K562 (cell line): ENCODE results near the gene KRR1. TPM values are rescaled to one million over a fixed set of nuclear protein-coding genes. Genes with fewer than 3 reads are reported as not detected.
"Not testable (repeated sequence)": the region's sequence is repeated elsewhere in the genome, so short reads cannot be mapped to it uniquely, and the experiment has no call there.

Experiments
- ATAC-seq: fragments of 200-7000 bp; cut with Tn5 transposase; 3 replicates; pipeline ENCODE4 v1.9.1; 2020; ENCODE audit warnings: moderate library complexity
- BruUV-seq: library from RNA; stranded (reverse); fragments of 400-500 nt; replicated peaks from 2 replicates; lab custom pipeline; 2021; lab: Mats Ljungman, UMichigan
- CTCF ChIA-PET: fragments of 300-600 bp; formaldehyde crosslinking; extraction: SDS; loops from one replicate; lab custom pipeline; 2021; ENCODE audit warnings: low intra/inter-chr PET ratio; lab: Yijun Ruan, JAX
- POLR2A ChIA-PET: fragments of 300-600, 350-650 bp; sonication (Branson Sonifier 250); formaldehyde crosslinking; extraction: SDS; loops from one replicate; lab custom pipeline; 2021; ENCODE audit warnings: antibody characterized with exemption, inconsistent platforms; lab: Yijun Ruan, JAX
- DNase-seq, 4 experiments: peaks; one replicate each; pipeline versions ENCODE4 v3.0.0 to v3.0.0-alpha.2; 2011 to 2018; ENCODE audit warnings: low spot score in 3 of 4, mixed read lengths in 3 of 4; ENCODE audit errors: extremely low read depth in 1 of 4
- FAIRE-seq: peaks from 2 replicates; lab custom pipeline; 2011; peaks lifted over from hg19 to GRCh38; lab: Jason Lieb, UNC
- H2AFZ ChIP-seq: 2 replicates; pipeline ENCODE4 v1.6.0; 2011; ENCODE audit warnings: low read depth, low read length, control low read depth, inconsistent platforms
- H3K27ac ChIP-seq: fragments of 200-600 bp; 3 replicates; pipeline ENCODE4 v1.8.0; 2011; ENCODE audit warnings: low read depth, mild to moderate bottlenecking, control low read depth, inconsistent platforms, low read length, moderate library complexity, mixed read lengths; ENCODE audit errors: extremely low read depth
- H3K27me3 ChIP-seq, 2 experiments: fragments of 300-600 bp in 1 of 2; 2 replicates in 1 of 2; 3 replicates in 1 of 2; pipeline versions ENCODE4 v1.6.0 to v1.8.0; 2011; ENCODE audit warnings: inconsistent platforms in 2 of 2, low read length in 2 of 2, mild to moderate bottlenecking in 1 of 2, mixed read lengths in 1 of 2, moderate library complexity in 1 of 2; ENCODE audit not compliant: control insufficient read depth in 2 of 2, insufficient read depth in 2 of 2
- H3K36me3 ChIP-seq: fragments of 300-600 bp; 3 replicates; pipeline ENCODE4 v1.8.0; 2011; ENCODE audit warnings: mild to moderate bottlenecking, low read length, inconsistent platforms; ENCODE audit not compliant: control insufficient read depth, insufficient read depth
- H3K4me1 ChIP-seq, 2 experiments: fragments of 200-600 bp in 1 of 2; replicated peaks in 1 of 2; 2 replicates in 1 of 2; 3 replicates in 1 of 2; pipeline versions ENCODE4 v1.5.1 to v1.8.0; 2011; ENCODE audit warnings: inconsistent platforms in 2 of 2, low read length in 2 of 2, mild to moderate bottlenecking in 1 of 2, mixed read lengths in 1 of 2, moderate library complexity in 1 of 2; ENCODE audit not compliant: control insufficient read depth in 2 of 2, insufficient read depth in 2 of 2
- H3K4me2 ChIP-seq: 2 replicates; pipeline ENCODE4 v1.6.1; 2011; ENCODE audit warnings: low read length, control low read depth, inconsistent platforms, mixed read lengths; ENCODE audit not compliant: insufficient read depth
- H3K4me3 ChIP-seq: fragments of 200-600 bp; sonication (generic), shearing (Covaris generic); 2 replicates; pipeline ENCODE4 v1.5.1; 2016; ENCODE audit warnings: control low read depth, inconsistent platforms
- H3K79me2 ChIP-seq: fragments of 200-600 bp; 3 replicates; pipeline ENCODE4 v1.8.0; 2011; ENCODE audit warnings: low read length, inconsistent platforms; ENCODE audit not compliant: control insufficient read depth, insufficient read depth
- H3K9ac ChIP-seq, 2 experiments: 2 replicates each; pipeline versions ENCODE4 v1.6.0 to v1.6.1; 2011; ENCODE audit warnings: low read depth in 2 of 2, low read length in 2 of 2, control low read depth in 1 of 2, inconsistent platforms in 1 of 2, mild to moderate bottlenecking in 1 of 2, mixed read lengths in 1 of 2; ENCODE audit not compliant: insufficient read depth in 1 of 2
- H3K9me1 ChIP-seq: one replicate; pipeline ENCODE4 v1.6.0; 2011; ENCODE audit warnings: inconsistent platforms, mild to moderate bottlenecking, low read length, moderate library complexity; ENCODE audit not compliant: control insufficient read depth, insufficient read depth
- H3K9me3 ChIP-seq: replicated peaks from 2 replicates; pipeline ENCODE4 v1.5.1; 2011; ENCODE audit warnings: low read depth, low read length, inconsistent platforms; ENCODE audit not compliant: control insufficient read depth, insufficient read depth
- H4K20me1 ChIP-seq: replicated peaks from 2 replicates; pipeline ENCODE4 v1.6.1; 2011; ENCODE audit warnings: low read length, inconsistent platforms, mixed read lengths; ENCODE audit not compliant: control insufficient read depth, insufficient read depth
- ARID2 ChIP-seq: fragments of 450-650 bp; IDR thresholded peaks from 2 replicates; pipeline ENCODE4 v1.6.1; 2017; ENCODE audit warnings: antibody characterized with exemption, mild to moderate bottlenecking
- ETV6 ChIP-seq, 3 experiments: fragments of 150-350 bp in 1 of 3; sonication (generic) in 1 of 3; formaldehyde crosslinking in 1 of 3; IDR thresholded peaks; 2 replicates each; pipeline versions ENCODE4 v1.6.1 to v1.8.0; 2014 to 2022; ENCODE audit warnings: borderline replicate concordance in 2 of 3, low read depth in 2 of 3, antibody characterized with exemption in 1 of 3, low read length in 1 of 3, mild to moderate bottlenecking in 1 of 3, missing genetic modification reagents in 1 of 3
- NCOA6 ChIP-seq: fragments of 450-650 bp; IDR thresholded peaks from 2 replicates; pipeline ENCODE4 v1.6.1; 2017; ENCODE audit warnings: mild to moderate bottlenecking
- NONO ChIP-seq, 2 experiments: fragments of 200-400 bp in 1 of 2; fragments of 450-650 bp in 1 of 2; formaldehyde crosslinking in 1 of 2; IDR thresholded peaks; 2 replicates each; pipeline ENCODE4 v1.6.1; 2017; ENCODE audit warnings: low read depth in 2 of 2, mild to moderate bottlenecking in 2 of 2, moderate library complexity in 2 of 2, low read length in 1 of 2
- NR2C1 ChIP-seq, 2 experiments: fragments of 450-650 bp; IDR thresholded peaks; 2 replicates each; pipeline ENCODE4 v1.6.1; 2017; ENCODE audit warnings: mild to moderate bottlenecking in 2 of 2, antibody characterized with exemption in 1 of 2, inconsistent platforms in 1 of 2, missing compliant biosample characterization in 1 of 2, missing genetic modification characterization in 1 of 2
- POLR2AphosphoS2 ChIP-seq: IDR thresholded peaks from 2 replicates; pipeline ENCODE4 v1.6.1; 2012; ENCODE audit warnings: low read length, improper control_type of control experiment
- STAG1 ChIP-seq: sonication (generic); formaldehyde crosslinking; IDR thresholded peaks from 2 replicates; pipeline ENCODE4 v1.5.0; 2020; ENCODE audit warnings: missing genetic modification reagents, borderline replicate concordance
- ZZZ3 ChIP-seq: fragments of 450-650 bp; IDR thresholded peaks from 2 replicates; pipeline ENCODE4 v1.6.1; 2016; ENCODE audit warnings: antibody characterized with exemption, mild to moderate bottlenecking, moderate library complexity
- WGBS: fragments of 100-300 bp; shearing (Covaris generic); methylation state at CpG from one replicate; pipeline ENCODE4 v1.1.6; 2016; ENCODE audit warnings: low coverage, mixed read lengths; ENCODE audit not compliant: insufficient coverage; ENCODE audit errors: missing lambda C conversion rate; 5-methylcytosine and 5-hydroxymethylcytosine counted together
- in situ Hi-C: fragments of 300-500 bp; cut with MboI; formaldehyde crosslinking; loops from 4 replicates; pipeline ENCODE4 v1.15.0; 2018; ENCODE audit warnings: inconsistent platforms, mixed read lengths
- intact Hi-C: fragments of 100-400 bp; cut with micrococcal nuclease; formaldehyde crosslinking; loops from 2 replicates; pipeline ENCODE4 v1.14.2; 2022
- polyA plus RNA-seq, 8 experiments: library from polyadenylated mRNA; depleted of rRNA in 4 of 8; stranded (reverse) in 5 of 8; unstranded in 3 of 8; fragments of >200 nt; fragmentation: Nextera tagmentation in 2 of 8; fragmentation: Illumina TruSeq in 1 of 8; extraction: Ambion mirVana in 2 of 8; extraction: Trizol in 1 of 8; gene quantifications; 2 replicates each; pipeline versions ENCODE4 v1.2.1 to v1.2.3, GENCODE V29; 2011 to 2014; ENCODE audit warnings: inconsistent platforms in 1 of 8, missing spikeins in 1 of 8
- total RNA-seq, 7 experiments: library from RNA; depleted of rRNA in 6 of 7; stranded (reverse); fragments of >200 nt in 6 of 7; fragmentation: Illumina TruSeq in 2 of 7; extraction: Trizol in 2 of 7; gene quantifications; 2 replicates each; pipeline versions ENCODE4 v1.2.1 to v1.2.3, GENCODE V29; 2011 to 2021; ENCODE audit warnings: low replicate concordance in 1 of 7

The KRR1 gene
- total and polyA plus RNA-seq, 9 of the 15 experiments (the other 6 are each of a cell fraction or from before 2014, with no cell fraction given): 42.6 to 102 (median 61.0) TPM

DNA sequence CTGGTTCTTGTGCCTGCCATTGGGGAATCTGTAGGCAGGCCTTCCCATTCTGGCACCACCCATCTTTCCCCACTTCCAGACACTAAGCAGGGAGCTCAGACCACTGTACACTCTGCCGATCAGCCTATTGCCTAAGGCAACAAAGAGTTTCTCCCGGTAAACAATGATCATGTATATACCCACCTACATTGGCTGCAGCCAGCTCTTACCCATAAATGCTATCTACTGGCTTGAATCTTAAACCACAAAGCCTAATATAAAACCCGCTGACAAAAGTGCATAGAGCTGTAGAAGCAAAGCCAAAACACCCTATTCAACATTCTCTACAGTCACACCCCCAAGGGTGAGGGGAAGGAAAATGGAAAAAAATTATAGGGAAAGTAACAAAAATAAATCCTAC is 51.7 kb downstream of the KRR1 start:
- no peak for DNase-seq
- CTCF ChIA-PET: no interaction called here
- Histone ChIP-seq H3K4me2 (no peak overlapping the region), H3K36me3 (no peaks in the 10 kb centered on the region), H3K9me3 (no peaks in the 10 kb centered on the region), H3K4me3 (no peak overlapping the region), H3K4me1 (no peaks in the 10 kb centered on the region), H3K27me3 (no peaks in the 10 kb centered on the region), H3K79me2 (no peaks in the 10 kb centered on the region), H3K9ac (no peak overlapping the region), H4K20me1 (no peaks in the 10 kb centered on the region), H2AFZ (no peak overlapping the region), H3K27ac (no peak overlapping the region), H3K9me1 (no peaks in the 10 kb centered on the region)
- WGBS: 0% methylated on average over 3 of the region's 3 CpGs
- FAIRE-seq: no peak
- no peak for ATAC-seq
- TF ChIP-seq NONO (IDR thresholded peaks at IDR 0.05; ENCODE audit: low read depth in 2 of 2, low read length in 1 of 2) (no peak), ETV6 (IDR thresholded peaks at IDR 0.05; ENCODE audit: borderline replicate concordance in 1 of 2, low read depth in 2 of 2, low read length in 1 of 2) (no peak), ETV6 (CRISPR knock-in tag; IDR thresholded peaks at IDR 0.05; ENCODE audit: borderline replicate concordance) (no peak), STAG1 (CRISPR knock-in tag) (no peak), NR2C1 (IDR thresholded peaks at IDR 0.05) (no peak), NR2C1 (tag; IDR thresholded peaks at IDR 0.05) (no peak), NCOA6 (no peak), ZZZ3 (no peak), ARID2 (no peak), POLR2AphosphoS2 (no peak)
- no TSS peak for BruUV-seq
- POLR2A ChIA-PET: no interaction called here
- in situ Hi-C loops (no loop called here), intact Hi-C loops (no loop called here)

GRCh38 chr12:75457866-75458265 is 53.5 kb downstream of the KRR1 start:
- BruUV-seq, H3K4me1 ChIP-seq, ATAC-seq, H3K36me3 ChIP-seq, H3K27ac ChIP-seq, H2AFZ ChIP-seq, H3K4me2 ChIP-seq, POLR2A ChIA-PET, in situ Hi-C loops, H3K4me3 ChIP-seq, intact Hi-C loops, H3K79me2 ChIP-seq, FAIRE-seq, H3K9me3 ChIP-seq, H3K9me1 ChIP-seq, H4K20me1 ChIP-seq, H3K9ac ChIP-seq, H3K27me3 ChIP-seq, CTCF ChIA-PET, DNase-seq: not testable (repeated sequence)
- WGBS: 2% methylated on average over 9 of the region's 9 CpGs
